Measurements from ENCODE around the gene CLCF1.

Gene CLCF1

GRCh38 chr11:67411785-67412152, 38.4 kb upstream of the CLCF1 start:
- Histone ChIP-seq H3K9me3 (ENCODE audit: control insufficient read depth, insufficient read depth, low read length) (no peaks in the 10 kb centered on the region), H3K36me3 (ENCODE audit: control insufficient read depth, low read length) (peaks cover 30% of the 10 kb centered on the region), H3K27ac (ENCODE audit: low read depth, low read length) (peak overlapping the region; percentile 27; the same call in 1 of the 2 replicates), H3K4me2 (ENCODE audit: low read length) (peak overlapping the region; percentile 27), H3K4me1 (ENCODE audit: control insufficient read depth, low read length) (peaks cover 81% of the 10 kb centered on the region), H3F3A (ENCODE audit: control insufficient read depth, insufficient read depth) (peaks cover 23% of the 10 kb centered on the region), H3K27me3 (ENCODE audit: control insufficient read depth, low read length) (peaks cover 6% of the 10 kb centered on the region), H3K79me2 (ENCODE audit: control insufficient read depth, low read length) (peaks cover 7% of the 10 kb centered on the region; the same call in 1 of the 2 replicates), H4K20me1 (ENCODE audit: control insufficient read depth, insufficient read depth, low read depth, low read length) (no peaks in the 10 kb centered on the region), H3K9me2 (replicated peaks; ENCODE audit: control insufficient read depth, low read length) (no peaks in the 10 kb centered on the region), H3K4me3 (ENCODE audit: low read length) (0 out of 2 replicates have a peak overlapping the region, but pooled peaks have one; percentile 0)
- TF ChIP-seq EZH2phosphoT487 (IDR thresholded peaks at IDR 0.05; ENCODE audit: borderline replicate concordance, low read length) (no peak), CTCF (IDR thresholded peaks at IDR 0.05; ENCODE audit: low read depth, low read length, poor library complexity, severe bottlenecking) (no peak)

- H3K79me2 ChIP-seq (ENCODE audit: control insufficient read depth, low read length), result peaks cover 12% of the 10 kb centered on the region
- no peaks in the 10 kb centered on the region for H4K20me1 ChIP-seq (ENCODE audit: control insufficient read depth, insufficient read depth, low read depth, low read length)
- peaks cover 36% of the 10 kb centered on the region for H3K36me3 ChIP-seq (ENCODE audit: control insufficient read depth, low read length)
- H3K4me2 ChIP-seq (ENCODE audit: low read length), result peak overlapping the region; percentile 80
- no peaks in the 10 kb centered on the region for H3K9me2 ChIP-seq (replicated peaks; ENCODE audit: control insufficient read depth, low read length)
- no peaks in the 10 kb centered on the region for H3K9me3 ChIP-seq (ENCODE audit: control insufficient read depth, insufficient read depth, low read length)
- peaks cover 23% of the 10 kb centered on the region for H3F3A ChIP-seq (ENCODE audit: control insufficient read depth, insufficient read depth)
- H3K27ac ChIP-seq (ENCODE audit: low read depth, low read length), result peak overlapping the region; percentile 27; the same call in 1 of the 2 replicates
- no peak for TF ChIP-seq EZH2phosphoT487 (IDR thresholded peaks at IDR 0.05; ENCODE audit: borderline replicate concordance, low read length)
- TF ChIP-seq CTCF (IDR thresholded peaks at IDR 0.05; ENCODE audit: low read depth, low read length, poor library complexity, severe bottlenecking), result no peak
- H3K4me1 ChIP-seq (ENCODE audit: control insufficient read depth, low read length), result peaks cover 81% of the 10 kb centered on the region
- H3K4me3 ChIP-seq (ENCODE audit: low read length), result 0 out of 2 replicates have a peak overlapping the region, but pooled peaks have one; percentile 0
- peaks cover 6% of the 10 kb centered on the region for H3K27me3 ChIP-seq (ENCODE audit: control insufficient read depth, low read length)
Measured at GRCh38 chr11:67410984-67411784, 37.8 kb upstream of the CLCF1 start.

GRCh38 chr11:67410369-67410831, 37.0 kb upstream of the CLCF1 start:
- Histone ChIP-seq H3K4me3 (ENCODE audit: low read length) (no peak overlapping the region), H3K9me2 (replicated peaks; ENCODE audit: control insufficient read depth, low read length) (no peaks in the 10 kb centered on the region), H3K4me2 (ENCODE audit: low read length) (peak overlapping the region; percentile 80), H3K27me3 (ENCODE audit: control insufficient read depth, low read length) (peaks cover 6% of the 10 kb centered on the region), H3K36me3 (ENCODE audit: control insufficient read depth, low read length) (peaks cover 43% of the 10 kb centered on the region), H3K27ac (ENCODE audit: low read depth, low read length) (0 out of 2 replicates have a peak overlapping the region, but pooled peaks have one; percentile 96), H3K4me1 (ENCODE audit: control insufficient read depth, low read length) (peaks cover 85% of the 10 kb centered on the region), H3K79me2 (ENCODE audit: control insufficient read depth, low read length) (peaks cover 20% of the 10 kb centered on the region), H4K20me1 (ENCODE audit: control insufficient read depth, insufficient read depth, low read depth, low read length) (no peaks in the 10 kb centered on the region), H3K9me3 (ENCODE audit: control insufficient read depth, insufficient read depth, low read length) (no peaks in the 10 kb centered on the region), H3F3A (ENCODE audit: control insufficient read depth, insufficient read depth) (peaks cover 23% of the 10 kb centered on the region)
- TF ChIP-seq CTCF (IDR thresholded peaks at IDR 0.05; ENCODE audit: low read depth, low read length, poor library complexity, severe bottlenecking) (no peak), EZH2phosphoT487 (IDR thresholded peaks at IDR 0.05; ENCODE audit: borderline replicate concordance, low read length) (no peak)
